Mammary epithelial cell (primary cell): Measurements from ENCODE around the gene ELMO1.

Experiments used
- CTCF ChIP-seq, 2 donors: IDR thresholded peaks in 1 of 2; conservative IDR thresholded peaks in 1 of 2; 2 replicates each; pipeline ENCODE4 v1.5.1; 2011 to 2012; ENCODE audit warnings: inconsistent platforms in 2 of 2, low read length in 2 of 2, mild to moderate bottlenecking in 2 of 2, control low read depth in 1 of 2, low read depth in 1 of 2; ENCODE audit not compliant: insufficient read depth in 1 of 2; ENCODE audit errors: extremely low read depth in 1 of 2
- EZH2 ChIP-seq: IDR thresholded peaks from 2 replicates; pipeline ENCODE4 v1.6.1; 2012; ENCODE audit warnings: low read length, inconsistent platforms, borderline replicate concordance

GRCh38 chr7:36884910-36885309 is 563.8 kb downstream of the ELMO1 start:
- no peak for TF ChIP-seq CTCF (conservative IDR thresholded peaks at IDR 0.05 in 1 of 2, IDR thresholded peaks at IDR 0.05 in 1 of 2; ENCODE audit: extremely low read depth in 1 of 2, insufficient read depth in 1 of 2, low read depth in 1 of 2, low read length in 2 of 2)
- no peak for TF ChIP-seq EZH2
